HG03457 (cell line): Measurements from ENCODE around the gene ENKD1.

Experiments used
- ATAC-seq: cut with Tn5 transposase; IDR thresholded peaks from one replicate; pipeline ENCODE4 v1.9.1; 2021; ENCODE audit warnings: moderate number of reproducible peaks; ENCODE audit not compliant: unreplicated experiment

The ENKD1 gene

DNA sequence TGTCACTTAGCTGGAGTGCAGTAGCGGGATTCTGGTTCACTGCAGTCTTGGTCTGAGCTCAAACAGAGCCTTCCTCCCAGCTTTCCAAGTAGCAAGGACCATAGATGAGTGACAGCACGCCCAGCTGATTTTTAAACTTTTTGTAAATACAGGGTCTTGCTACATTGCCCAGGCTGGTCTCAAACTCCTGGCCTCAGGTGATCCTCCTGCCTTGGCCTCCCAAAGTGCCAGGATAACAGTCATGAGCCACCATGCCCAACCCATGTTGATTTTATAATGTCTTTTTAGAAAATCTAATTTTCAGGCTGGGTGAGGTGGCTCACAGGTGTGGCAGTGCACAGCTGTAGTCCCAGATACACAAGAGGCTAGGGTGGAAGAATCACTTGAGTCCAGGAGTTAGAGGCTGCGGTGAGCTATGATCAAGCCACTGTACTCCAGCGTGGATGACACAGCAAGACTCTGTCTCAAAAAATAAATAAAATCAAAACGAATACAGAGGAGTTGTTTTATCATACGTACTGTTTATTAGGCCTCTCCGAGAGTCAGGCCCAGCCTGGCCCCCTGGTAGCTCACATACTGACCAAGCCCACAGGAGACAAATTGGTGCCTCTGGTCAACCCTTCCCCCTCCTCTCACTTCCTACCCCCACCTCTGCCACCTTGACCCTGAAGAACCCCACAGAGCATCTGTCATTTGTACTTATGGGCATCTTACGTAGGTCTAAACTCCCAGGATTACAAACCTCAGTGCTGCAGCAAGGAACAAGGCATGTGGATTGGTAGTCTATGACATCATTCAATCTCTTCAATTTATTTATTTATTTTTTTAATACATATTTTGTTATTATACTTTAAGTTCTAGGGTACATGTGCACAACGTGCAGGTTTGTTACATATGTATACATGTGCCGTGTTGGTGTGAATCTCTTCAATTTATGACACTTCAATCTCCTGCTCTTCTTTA lies 13.7 kb upstream of the ENKD1 start:
- ATAC-seq, result no peak

DNA sequence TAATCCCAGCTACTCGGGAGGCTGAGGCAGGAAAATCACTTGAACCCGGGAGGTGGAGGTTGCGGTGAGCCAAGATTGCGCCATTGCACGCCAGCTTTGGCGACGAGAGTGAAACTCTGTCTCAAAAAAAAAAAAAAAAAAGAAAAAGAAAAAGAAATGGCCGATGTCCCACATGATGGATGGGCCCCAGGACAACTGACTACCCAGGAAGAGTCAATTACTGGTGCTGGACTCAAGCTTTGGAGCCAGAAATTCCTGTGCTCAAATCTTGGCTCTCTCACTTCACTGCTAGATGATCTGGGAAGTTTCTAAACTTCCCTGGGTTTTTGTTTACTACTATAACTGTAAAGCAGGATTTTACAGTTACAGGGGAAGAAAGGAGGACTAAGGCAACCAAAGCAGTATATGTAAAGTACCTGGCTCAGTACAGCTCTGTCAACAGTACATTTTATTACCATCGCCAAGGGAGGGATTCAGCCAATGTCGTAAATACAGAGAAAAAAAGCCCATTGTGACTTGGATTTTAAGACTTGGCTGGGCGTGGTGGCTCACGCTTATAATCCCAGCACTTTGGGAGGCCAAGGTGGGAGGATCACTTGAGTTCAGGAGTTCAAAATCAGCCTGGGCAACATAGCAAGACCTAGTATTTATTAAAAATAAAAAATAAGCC lies 11.9 kb upstream of the ENKD1 start:
- ATAC-seq, result no peak

GRCh38 chr16:67677712-67678111 lies 11.2 kb upstream of the ENKD1 start:
- no peak for ATAC-seq

DNA sequence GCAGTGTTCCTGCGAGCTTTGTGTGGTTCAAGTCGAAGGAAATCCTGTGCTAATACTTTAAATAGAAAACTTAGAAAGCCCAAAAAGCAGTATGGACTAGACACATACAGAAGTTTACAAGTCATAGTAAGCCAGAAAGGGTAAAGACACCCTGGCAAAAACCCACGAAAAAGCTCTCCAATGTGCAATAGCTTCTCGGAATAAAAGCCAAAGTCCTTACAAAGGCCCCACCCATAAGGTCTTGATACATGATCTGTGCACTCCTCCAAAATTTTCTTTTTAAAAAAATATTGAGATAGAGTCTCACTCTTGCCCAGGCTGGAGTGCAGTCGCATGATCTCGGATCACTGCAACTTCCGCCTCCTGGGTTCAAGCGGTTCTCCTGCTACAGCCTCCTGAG lies 10.4 kb upstream of the ENKD1 start:
- no peak for ATAC-seq

GRCh38 chr16:67676516-67676915 lies 10.0 kb upstream of the ENKD1 start:
- no peak for ATAC-seq

DNA sequence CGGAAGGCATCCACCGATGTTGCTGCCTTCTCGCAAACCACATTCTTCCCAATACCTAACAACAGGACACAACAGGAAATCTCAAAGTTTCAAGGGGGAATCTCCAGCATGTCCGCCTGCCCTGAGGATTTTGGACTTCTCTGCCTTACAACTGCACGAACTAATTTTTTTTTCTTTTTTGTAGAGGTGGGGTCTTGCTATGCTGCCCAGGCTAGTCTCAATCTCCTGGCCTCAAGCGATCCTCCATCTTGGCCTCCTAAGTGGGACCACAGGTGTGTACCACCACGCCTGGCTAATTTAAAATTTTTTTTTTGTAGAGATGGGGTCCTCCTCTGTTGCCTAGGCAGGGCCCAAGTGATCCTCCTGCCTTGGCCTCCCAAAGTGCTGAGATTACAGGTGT lies 9.4 kb upstream of the ENKD1 start:
- no peak for ATAC-seq

- no peak for ATAC-seq
Measured at GRCh38 chr16:67675579-67675935, 9.0 kb upstream of the ENKD1 start.

GRCh38 chr16:67674851-67675578 lies 8.5 kb upstream of the ENKD1 start:
- no peak for ATAC-seq

DNA sequence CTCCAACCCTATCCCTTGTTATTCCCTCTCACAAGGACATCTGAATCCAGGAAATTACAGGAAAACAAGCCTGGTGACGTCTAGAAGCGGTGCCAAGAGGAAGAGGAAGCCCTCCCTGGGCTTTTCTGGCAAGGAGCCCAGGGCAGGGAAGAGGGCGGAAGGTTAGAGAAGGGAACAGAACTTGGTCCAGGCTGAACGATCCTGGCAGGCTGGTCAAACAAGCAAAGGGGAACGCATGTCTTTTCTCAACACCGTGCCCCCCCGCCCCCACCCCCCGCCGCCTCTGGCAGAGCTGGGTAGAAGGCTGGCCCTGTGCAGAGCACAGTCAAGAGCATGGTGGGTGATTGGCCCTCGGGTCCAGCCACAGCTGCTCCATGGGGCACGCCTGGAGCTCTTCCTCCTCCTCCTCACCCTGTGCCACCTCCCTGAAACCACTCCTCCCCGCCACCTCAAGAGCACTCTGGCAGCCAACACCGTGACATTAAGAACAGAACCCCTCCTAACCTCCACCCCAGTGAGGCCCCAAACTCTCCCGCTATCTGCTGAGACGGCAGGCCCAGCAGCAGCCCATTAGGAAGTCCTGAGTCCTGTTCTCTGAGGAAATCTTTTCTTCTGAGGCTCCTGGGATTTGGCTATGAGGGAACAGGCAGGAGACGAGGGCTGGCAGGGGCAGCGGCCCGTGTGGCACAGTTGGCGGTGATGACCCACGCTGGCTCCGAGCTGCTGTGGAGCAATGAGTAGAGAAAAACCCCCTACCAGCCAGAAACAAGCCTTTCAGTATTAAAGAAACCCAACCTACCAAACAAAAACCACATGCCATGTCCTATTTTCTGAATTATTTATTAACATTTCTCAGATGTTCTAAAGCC lies 7.4 kb upstream of the ENKD1 start:
- ATAC-seq, result no peak

DNA sequence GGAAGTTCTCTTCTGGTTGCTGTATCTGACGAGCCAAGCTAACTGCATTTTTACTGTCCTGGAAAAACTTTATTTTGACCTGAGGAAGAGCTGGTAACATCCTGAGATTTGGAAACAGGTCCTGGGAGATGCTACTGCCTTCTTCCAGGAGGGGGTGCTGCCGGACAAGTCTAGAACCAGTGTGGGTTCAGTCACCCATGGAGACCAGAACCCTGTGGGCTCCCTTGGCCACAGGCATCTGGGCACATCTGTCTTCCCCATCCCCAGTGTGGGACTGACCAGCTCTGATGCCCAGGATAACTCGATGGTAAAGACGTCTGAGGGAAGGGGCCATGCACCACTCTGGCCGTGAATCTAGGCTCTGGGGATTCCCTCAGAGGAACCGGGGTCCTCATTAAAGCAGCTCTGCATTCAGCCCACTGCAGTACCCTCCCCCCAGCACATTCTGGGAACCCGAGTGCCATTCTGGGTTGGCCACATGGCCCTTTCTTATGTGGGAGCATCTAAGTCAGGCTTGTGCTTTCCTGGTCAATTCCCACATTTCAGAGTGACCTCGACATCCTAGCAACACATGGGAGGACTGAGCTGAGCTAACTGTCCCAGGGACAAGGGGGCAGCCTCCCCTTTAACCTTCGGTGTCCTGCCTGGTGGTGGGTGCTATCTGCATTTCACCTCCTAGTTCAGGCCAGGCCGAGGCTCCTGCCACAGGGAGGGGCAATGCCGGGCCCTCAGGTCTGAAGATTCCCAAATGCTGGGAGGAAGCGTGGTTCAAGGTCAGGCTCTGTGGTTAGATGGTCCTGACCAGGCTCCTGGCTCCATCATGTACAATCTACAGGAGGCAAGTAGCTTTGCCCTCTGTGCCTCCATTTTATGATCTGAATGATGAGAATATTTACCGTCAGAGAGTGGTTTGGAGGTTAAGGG lies 6.5 kb upstream of the ENKD1 start:
- ATAC-seq, result no peak

GRCh38 chr16:67672306-67672705 lies 5.8 kb upstream of the ENKD1 start:
- ATAC-seq, result no peak

DNA sequence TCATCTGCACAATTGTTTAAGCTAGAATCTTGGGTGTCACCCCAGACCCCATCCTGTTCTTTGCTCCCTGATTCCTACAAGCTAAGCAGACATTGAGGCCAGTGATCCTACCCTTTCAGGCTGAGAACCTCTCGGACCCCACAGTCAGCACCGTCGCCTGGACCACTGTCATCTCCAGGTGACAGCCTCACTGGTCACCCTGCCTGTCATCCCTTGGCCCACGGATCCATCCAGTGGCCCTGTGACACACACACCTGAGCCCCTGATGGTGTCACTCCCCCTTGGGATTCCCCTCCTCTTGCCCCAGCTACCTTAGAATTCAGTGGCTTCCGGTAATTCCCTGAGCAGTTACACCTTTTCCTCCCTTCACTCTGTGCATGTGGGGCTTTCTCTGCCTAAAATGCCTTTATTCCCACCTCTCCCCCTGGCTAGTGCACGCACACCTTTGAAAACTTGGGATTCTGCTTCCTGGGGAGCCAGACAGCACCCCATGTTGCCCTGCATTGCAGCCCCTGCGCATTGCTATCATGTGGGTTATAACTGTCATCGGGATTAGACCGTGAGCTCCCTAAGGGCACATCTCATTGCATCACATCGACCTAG lies 3.0 kb upstream of the ENKD1 start:
- ATAC-seq, result no peak

DNA sequence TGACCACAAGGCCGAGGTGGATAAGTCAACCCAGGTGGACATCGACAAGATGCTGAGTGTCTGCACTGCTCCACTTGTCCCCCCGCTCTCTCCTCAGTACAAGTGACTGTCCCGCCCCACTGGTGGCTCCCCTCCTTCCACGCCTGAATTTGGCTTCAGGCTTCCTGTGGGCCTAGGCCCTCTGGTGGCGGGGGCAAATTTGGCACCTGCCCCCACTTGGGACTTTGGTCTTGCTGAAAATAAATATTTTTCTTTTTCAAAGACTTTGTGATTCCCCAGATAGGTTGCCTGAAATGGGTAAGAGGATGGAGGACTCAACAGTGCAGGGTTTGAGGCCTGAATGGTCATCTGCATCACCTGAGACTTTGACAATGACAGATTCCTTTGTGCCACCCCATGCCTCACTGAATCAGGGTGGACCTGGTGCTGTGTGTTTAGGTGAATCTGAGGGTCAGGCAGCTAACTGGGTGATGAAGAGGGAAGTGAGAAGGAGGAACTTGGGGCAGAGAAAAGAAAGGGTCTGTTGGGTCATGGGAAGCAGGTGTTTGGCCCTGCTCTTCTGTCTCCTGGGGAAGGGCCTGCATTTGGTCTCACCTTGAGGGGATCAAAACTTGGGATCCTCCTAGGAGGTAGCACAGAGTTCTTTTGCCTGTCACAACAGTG lies 2.1 kb upstream of the ENKD1 start:
- ATAC-seq, result no peak

- no peak for ATAC-seq
Measured at GRCh38 chr16:67667817-67668494, 1.4 kb upstream of the ENKD1 start.

- ATAC-seq, result no peak
Measured at GRCh38 chr16:67667453-67667816, 885 bp upstream of the ENKD1 start.

GRCh38 chr16:67666032-67666551 lies 458 bp downstream of the ENKD1 start:
- ATAC-seq, result no peak

DNA sequence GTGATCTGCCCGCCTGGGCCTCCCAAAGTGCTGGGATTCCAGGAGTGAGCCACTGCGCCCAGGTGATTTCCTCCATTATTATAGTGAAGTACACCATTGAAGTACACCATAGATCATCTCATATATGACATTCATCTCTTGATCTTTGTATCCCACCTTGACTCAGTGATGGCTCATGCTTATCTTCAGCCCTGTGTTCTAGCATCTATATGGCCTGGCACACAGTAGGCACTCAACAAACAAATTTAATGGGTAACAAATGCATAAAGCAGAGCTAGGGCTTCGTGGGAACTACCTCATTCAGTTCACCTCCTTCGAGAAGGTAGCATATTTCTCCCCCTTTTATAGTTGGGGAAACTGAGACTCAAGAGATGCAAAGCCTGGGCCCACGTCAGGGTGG lies 952 bp downstream of the ENKD1 start:
- ATAC-seq, result no peak

DNA sequence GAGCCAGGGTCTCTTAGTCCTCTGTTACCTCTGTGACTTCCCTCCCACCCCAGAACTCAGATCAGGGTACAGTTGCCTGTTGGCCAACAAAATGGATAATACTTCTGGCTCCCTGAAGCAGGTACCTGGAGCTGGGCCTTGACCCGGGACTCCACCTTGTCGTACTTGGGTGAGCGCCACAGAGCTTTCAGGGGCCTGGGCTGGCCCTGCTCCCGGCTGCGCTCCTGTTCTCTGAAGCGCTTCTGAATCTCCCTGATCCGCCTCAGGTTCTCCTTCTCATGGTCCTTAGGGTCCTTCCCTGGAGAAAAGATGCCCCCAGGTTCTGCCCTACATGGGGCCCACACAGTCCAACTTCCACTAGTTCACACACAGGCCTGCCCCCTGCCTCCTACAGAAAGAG lies 1.7 kb downstream of the ENKD1 start:
- ATAC-seq, result no peak
